ENCODE results near the gene SGSM2.
A peak's percentile ranks its signal among the peaks of the same experiment; 100 is the strongest.
"Not testable (repeated sequence)": the region's sequence is repeated elsewhere in the genome, so short reads cannot be mapped to it uniquely, and the experiment has no call there.

SGSM2 gene

GRCh38 chr17:2336852-2337543, at the start of gene SGSM2:
Gene SGSM2, plus strand, starts transcription at chr17:2337501. Its CDS starts 188 bp downstream, at chr17:2337689.
- DNase-seq, result no peak

DNA sequence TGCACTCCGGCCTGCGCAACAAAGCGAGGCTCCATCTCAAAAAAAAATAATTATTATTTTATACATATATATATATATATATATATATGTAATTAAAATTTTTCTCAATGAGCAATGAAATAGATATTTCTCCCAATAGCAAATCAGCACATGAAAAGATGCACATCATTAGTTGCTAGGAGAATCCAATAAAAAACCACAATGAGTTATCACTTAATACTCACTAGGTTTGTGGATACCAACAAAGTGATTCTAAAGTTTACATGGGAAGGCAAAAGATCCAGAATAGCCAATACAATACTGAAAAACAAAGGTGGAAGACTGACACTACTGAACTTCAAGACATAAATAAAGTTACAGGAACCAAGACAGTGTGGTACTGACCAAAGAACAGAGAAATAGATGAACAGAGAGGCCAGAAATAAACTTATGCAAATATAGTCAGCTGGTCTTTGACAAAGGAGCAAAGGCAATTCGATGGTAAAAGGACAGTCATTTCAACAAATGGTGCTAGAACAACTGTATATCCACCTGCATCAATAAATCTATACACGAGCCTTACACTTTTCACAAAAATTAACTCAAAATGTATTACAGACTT, 47.3 kb upstream of the SGSM2 start:
- DNase-seq, result no peak

DNA sequence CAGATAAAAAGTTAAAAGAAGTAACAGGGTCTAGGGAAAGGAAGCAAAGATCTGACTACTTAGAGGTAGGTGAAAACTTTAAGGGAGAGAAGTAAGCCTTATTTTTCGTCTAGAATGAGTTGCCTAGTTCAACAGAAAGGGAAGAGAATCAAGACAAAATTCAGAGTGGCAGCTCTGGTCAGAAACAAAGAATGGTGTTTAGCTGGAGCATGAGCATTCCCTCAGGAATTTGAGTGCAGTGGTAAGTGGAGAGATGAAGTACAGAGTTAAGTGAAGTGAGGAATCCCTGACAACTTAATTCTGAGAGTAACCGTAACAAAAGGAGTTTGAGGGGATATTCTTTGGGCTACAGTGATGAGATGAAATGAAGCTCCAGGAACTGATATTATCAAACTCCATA, 45.2 kb upstream of the SGSM2 start:
- DNase-seq, result no peak

DNA sequence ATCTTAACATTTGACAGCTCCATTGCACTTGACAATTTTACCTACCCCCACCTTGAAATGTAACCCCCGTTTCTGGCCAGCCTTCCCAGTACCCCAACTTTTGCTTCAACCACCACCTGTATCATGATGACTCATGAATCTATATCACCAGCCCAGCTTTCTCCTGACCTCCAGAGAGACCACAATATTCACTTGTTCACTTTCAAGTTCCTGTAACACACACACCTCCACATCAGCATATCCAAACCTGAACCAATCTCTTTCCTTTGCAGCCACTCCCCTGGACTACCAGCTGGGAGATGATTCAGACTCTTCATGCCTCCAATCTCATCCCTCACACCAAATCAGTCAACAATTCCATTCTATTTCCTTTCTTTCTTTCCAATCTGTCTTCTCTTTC, 41.7 kb upstream of the SGSM2 start:
- no peak for DNase-seq

DNA sequence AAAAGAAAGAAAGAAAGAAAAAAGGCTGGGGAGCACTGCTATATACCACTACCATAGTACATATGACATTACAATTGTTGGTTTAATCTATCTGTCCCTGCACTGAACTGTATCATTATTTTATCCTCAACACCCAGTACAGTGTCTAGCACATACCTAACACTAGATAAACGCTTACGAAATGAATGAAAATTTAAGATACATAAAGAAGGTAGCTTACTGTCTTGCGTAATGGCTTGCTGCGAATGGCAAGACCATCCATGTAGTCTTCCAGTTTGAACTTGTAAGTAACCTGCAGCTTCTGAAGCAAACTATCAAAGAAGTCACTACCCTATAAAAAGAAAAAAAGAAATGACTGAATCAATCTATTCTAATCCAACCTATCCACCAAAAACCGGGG, 40.3 kb upstream of the SGSM2 start:
- no peak for DNase-seq

DNA sequence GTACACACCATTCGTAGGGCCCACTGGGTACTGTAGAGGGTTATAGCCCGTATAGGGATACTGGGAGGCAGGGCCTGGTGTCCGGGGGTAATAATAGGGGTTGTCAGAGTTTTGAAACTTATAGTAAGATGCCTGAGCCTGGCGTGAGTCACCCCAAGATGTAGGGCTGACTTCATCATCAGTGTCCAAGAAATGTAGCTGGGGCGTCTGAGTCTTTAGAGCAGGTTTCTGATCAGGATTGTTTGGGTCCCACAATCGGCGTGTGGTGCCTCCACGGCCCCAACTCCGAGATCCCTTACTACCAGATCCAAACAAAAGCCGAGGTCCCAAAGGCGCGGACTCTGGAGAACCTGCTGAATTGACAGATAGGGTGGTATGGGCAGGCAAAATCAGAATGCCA, 38.2 kb upstream of the SGSM2 start:
- no peak for DNase-seq

GRCh38 chr17:2299756-2300155, 37.5 kb upstream of the SGSM2 start:
- DNase-seq, result no peak

GRCh38 chr17:2302778-2303203, 34.5 kb upstream of the SGSM2 start:
- no peak for DNase-seq

- DNase-seq, result peak; percentile 31
These were observed 33.8 kb upstream of the SGSM2 start, which contains the start of the genes SMG6 and SRR for GRCh38 chr17:2303204-2304188. Gene SMG6, minus strand, starts transcription at chr17:2303785. Its CDS starts 65 bp downstream, at chr17:2303720. Gene SRR, plus strand, starts transcription at chr17:2303950. Its CDS starts 11,611 bp downstream, at chr17:2315561.

GRCh38 chr17:2304931-2305330, 32.4 kb upstream of the SGSM2 start:
- DNase-seq, result no peak

DNA sequence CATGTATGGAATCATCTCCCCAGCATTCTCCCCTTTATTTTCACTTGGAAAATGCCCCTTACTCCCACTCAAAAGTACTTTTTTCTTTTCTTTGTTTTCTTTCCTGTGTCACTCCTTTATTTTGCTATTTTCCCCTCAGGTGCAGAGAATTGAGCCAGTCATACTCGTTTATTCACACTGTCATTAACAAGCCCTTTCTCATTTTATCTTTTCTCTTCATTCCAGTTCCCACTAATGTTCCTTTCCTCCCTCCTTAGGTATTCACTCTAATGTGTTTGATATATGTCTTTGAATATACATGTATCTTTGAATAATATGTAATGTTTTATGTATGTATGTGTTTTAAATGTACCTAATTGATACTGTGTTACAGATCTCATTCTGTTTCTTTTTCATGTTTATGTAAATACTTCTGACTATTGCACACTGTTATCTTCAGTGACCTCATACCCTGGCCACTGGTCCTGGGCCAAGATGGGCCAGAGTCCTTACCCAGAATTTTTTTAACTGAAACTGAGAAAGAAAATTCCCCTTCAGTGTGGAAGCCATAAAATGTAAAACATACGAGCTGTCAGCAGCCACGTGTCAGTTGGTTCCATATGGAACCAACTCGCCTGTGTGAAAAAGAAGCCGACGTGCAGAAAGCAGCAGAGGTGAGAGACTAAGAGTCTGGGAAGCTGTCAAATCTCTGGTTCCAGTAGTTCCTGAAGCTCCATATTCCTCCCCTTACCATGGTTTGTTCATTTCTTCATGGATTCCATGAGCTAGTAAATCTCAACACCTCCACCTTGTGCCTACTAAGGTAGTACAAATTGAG, 27.8 kb upstream of the SGSM2 start:
- no peak for DNase-seq

GRCh38 chr17:2312736-2313135, 24.6 kb upstream of the SGSM2 start:
- DNase-seq, result no peak

DNA sequence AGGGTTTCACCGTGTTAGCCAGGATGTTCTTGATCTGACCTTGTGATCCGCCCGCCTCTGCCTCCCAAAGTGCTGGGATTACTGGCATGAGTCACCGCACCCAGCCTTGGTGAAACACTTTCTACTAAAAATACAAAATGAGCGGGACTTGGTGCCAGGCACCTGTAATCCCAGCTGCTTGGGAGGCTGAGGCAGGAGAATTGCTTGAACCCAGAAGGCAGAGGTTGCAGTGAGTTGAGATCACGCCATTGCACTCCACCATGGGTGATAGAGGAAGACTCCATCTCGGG, 20.4 kb upstream of the SGSM2 start:
- DNase-seq, result not testable (repeated sequence)

DNA sequence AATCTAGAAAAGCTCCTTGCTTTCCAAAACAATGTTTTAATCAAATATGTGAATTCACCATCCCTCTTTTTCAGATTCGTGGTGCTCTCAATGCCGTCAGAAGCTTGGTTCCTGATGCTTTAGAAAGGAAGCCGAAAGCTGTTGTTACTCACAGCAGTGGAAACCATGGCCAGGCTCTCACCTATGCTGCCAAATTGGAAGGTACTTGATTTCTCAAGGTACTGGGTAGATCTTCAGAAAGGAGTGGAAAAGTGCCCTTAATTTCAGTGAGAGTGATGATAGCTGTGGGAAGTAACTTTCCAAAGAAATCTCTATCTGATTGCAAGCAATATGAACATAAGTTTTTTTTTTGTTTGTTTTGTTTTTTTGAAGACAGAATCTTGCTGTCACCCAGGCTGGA, 19.5 kb upstream of the SGSM2 start:
- DNase-seq, result no peak

DNA sequence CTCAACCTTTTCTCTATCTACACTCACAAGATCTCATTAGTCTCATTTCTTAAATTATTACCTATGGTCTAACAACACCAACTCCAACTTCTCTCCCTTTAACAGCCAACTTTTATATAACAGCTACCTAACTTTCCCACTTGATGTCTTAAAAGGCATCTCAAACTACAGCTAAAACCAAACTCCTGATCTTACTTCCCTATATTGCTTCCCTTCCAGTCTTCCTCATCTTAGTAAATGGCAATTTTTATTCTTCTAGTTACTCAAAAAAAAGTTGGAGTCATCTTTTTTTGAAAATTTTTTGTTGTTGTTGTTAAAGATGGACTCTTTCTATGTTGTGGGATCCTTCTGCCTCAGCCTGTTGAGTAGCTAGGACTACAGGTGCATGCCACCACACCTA, 18.2 kb upstream of the SGSM2 start:
- no peak for DNase-seq

DNA sequence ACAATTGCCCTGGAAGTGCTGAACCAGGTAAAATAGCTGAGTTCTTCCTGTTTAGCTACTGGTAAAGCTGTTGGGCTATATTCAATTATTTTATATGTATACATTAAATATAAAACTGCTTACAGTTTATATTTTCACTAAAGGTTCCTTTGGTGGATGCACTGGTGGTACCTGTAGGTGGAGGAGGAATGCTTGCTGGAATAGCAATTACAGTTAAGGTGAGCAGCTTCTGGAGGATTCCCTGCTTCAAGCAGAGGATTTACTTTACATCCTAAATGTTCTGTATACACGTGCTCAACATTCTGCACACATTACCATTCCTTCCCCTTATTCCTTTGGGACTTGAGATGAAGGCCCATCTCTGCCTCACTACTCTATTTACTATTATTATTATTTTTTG, 15.9 kb upstream of the SGSM2 start:
- DNase-seq, result no peak

- no peak for DNase-seq
These were observed 13.5 kb upstream of the SGSM2 start for GRCh38 chr17:2323629-2324314.

- DNase-seq, result no peak
These were observed 6.0 kb upstream of the SGSM2 start for GRCh38 chr17:2331303-2331702.

DNA sequence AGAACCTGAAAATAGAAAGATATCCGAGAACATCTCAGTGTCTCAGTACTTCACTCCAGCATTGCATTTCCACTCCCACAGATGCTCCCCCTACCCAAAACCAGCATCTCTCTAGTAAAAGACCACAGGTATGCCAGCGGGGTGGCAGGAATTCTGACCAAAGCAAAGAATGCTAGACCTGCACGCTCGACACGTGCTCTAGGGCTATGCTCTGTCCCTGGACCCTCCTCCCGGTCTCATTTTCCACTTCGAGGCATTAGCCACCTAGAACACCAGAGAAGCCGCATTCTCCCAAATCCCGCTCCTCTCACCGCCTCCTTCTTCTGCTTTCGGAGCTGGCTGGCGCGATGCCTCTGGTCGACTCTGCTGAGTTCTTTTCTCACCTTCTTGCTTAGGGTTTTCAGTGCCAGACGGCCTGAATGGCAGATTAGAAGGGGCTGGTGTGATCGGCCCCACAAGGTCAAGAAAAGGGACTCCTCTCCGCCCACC, 1.5 kb upstream of the SGSM2 start:
- no peak for DNase-seq

GRCh38 chr17:2336215-2336851, 968 bp upstream of the SGSM2 start, which contains the start of gene TSR1:
Gene TSR1, minus strand, starts transcription at chr17:2336457. Its CDS starts 30 bp downstream, at chr17:2336427.
- DNase-seq, result peak; percentile 40
